Left lobe of liver (tissue), 2 donors: Measurements from ENCODE around the gene NKD2. TPM values are rescaled to one million over a fixed set of nuclear protein-coding genes. Genes with fewer than 3 reads are reported as not detected.
"Not testable (repeated sequence)": the region's sequence is repeated elsewhere in the genome, so short reads cannot be mapped to it uniquely, and the experiment has no call there.

Experiments used
- ATAC-seq: fragments of 200-7000 bp; cut with Tn5 transposase; one replicate; pipeline ENCODE4 v1.9.1; 2020; ENCODE audit warnings: mild to moderate bottlenecking, moderate library complexity
- DNase-seq: peaks from one replicate; pipeline ENCODE4 v3.0.0-alpha.2; 2020; ENCODE audit warnings: low spot score
- total RNA-seq: library from RNA; stranded (reverse); gene quantifications from one replicate; pipeline ENCODE4 v1.2.1, GENCODE V29; 2021
- donor health status: DM: no; HTN: no; CAD: no; lungs with moderate emphysema.
- donor health status: DM: no; HTN: yes; CAD: no.

The NKD2 gene
- total RNA-seq, 1 donor from 2014 or later: 1.6 TPM

DNA sequence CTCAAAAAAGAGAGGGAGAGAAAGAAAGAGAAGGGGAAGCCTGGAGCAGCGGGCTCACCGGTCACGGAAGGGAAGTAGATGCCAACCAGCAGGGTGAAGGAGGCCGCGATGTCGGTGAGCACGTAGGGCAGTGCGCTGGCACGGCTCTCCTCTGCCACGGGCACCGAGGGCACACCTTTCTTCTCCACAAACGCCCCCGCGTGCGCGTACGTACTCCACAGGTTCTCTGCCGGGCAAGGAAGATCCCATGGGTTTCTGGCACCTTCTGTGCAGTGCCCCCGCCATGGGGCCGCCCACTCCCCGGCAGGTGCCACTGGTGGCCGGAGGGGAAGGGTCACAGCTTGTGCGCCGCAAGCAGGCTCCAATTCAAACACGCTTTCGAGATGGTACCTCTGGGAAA, 72.9 kb downstream of the NKD2 start:
- ATAC-seq: peak; percentile 7
- no peak for DNase-seq

DNA sequence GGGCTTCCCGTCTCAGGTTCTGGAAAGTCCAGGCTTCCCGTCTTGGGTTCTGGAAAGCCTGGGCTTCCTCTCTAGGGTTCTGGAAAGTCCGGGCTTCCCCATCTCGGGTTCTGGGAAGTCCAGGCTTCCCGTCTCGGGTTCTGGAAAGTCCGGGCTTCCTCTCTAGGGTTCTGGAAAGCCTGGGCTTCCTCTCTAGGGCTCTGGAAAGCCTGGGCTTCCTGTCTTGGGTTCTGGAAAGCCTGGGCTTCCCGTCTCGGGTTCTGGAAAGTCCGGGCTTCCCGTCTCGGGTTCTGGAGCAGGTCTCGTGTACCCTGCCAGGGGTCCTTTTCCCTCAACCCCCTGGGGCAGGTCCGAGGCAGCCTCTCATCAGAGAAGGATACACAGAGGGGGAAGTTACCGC, 74.4 kb downstream of the NKD2 start:
- not testable (repeated sequence) for ATAC-seq, DNase-seq

DNA sequence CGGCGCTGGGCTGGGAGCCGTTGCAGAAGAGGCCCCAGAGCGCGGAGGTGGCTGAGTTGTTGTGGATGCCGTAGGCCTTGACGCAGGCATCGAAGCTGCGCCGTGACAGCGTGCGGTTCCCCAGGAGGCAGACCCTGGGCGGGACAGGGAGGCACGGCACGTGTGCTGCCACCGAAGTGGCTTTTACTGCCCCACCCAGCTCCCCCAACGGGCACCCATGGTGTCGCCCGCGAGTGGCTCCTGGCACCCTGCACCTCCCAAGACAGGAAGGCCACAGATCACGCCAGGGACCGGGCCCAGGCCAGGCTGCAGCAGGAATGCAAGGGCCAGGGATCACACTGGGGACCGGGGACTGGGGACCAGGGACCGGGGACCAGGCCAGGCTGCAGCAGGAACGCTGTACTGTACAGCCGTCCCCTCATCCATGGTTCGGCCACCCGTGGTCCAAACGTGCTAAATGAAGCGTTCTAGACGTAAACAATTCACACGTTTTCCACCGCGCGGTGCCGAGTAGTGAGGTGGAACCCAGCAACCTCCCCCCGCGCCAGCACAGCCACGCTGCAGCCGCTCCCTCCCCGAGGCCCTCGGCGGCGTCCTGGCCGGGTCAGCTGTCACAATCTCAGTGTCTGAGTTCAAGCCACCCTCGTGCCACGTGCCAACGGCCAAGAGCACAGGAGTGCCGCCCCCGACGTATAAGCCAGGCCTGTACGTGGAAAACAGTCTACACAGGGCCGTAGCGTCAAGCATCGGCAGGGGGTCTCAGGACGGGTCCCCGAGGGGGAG, 75.4 kb downstream of the NKD2 start:
- DNase-seq: no peak
- no peak for ATAC-seq

DNA sequence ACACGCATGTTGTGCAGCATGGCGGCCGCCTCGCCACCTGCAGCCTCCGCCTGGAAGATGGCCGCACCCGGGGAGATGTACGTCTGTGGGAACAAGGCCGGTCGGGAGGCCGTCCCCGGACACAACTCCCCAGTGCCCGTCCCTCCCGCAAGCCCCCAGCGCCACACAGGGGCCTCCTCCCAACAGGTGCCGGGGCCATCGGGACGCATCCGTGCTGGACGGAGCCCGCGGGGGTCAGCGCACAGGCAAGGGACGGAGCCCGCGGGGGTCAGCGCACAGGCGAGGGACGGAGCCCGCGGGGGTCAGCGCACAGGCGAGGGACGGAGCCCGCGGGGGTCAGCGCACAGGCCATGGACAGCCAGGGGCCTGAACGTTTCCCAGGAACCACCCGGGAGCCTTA, 76.8 kb downstream of the NKD2 start:
- DNase-seq (no peak), ATAC-seq (no peak)

DNA sequence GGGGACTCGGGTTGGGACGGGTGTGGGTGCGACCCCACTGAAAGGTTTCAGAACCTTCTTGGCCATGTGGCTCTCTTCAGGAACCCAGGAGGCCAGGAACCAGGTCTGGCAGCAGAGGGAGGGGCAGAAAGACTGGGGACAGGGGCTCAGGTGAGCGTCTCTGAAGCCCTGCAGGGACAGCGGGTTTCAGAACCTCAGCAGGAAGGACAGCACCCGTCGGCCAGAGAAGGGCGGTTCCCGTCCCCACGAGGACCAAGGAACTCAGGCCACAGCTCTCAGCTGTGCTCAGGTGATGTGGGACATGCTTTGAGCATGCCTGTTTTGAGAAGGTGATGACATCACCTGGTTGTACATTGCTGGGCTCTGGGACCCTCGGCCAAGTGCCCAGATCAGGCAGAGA, 77.5 kb downstream of the NKD2 start:
- ATAC-seq (no peak), DNase-seq (no peak)

DNA sequence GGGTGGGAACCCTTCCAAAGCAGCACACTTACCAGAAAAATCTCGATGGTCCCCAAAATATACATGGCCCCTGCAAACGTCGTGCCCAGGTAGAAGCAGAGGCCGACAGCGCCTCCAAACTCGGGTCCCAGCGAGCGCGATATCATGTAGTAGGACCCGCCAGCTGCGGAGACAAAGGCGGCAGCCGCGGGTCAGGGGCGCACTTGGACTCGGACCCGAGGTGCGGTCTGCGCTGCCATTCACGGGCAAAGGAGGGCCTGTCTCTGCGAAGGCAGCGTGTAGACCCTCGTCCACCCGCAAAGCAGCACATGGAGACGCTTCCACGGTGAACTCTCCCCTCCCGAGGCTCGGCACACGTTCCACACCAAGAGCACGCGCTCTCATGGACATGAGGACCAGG, 78.3 kb downstream of the NKD2 start:
- DNase-seq: no peak
- ATAC-seq: no peak

DNA sequence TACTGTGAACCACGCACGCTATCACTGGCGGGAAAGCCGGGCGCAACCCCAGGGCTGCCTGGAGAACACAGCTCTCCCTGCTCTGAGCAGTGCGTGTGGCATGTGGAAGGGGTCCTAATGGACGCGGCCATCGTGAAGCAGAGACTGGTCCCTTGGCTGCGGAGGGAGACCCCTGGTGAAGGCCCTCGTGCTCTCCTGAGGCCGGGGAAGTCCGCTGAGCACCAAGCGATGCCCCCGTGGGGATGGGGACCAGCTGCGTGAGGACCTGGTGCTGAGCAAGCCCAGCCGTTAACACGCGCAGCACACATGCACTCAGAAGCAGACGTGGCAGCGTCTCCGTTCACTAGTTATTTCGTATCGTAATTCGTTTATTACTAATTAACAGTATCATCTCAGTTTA, 78.8 kb downstream of the NKD2 start:
- no peak for DNase-seq

DNA sequence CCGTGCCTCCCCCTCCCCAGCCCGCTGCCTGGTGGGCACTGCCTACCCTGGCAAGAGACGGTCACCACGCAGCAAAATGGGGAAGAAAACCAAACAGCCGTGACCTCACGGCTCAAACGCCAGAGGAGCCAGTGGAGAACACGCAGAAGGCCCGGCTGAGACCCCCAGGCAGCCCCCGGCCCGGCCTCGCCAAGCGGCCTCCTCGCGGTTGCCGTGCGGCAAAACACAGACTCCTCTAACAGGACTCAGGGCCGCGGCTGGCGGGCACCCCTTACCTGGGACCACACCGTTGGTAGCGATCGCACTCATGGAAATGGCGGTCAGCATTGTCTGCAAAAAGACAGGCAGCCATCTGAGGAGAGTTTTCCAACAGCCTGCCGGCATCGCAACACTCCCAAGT, 79.4 kb downstream of the NKD2 start:
- ATAC-seq (no peak), DNase-seq (no peak)

More for the DNA sequence above, 78.8 kb downstream of the NKD2 start:
- ATAC-seq: no peak

Other genes starting within 250 kb of the NKD2 start
- 6.1 TPM for gene ZDHHC11B, start 224.1 kb upstream of the NKD2 start, total RNA-seq
- gene ZDHHC11, start 157.8 kb upstream of the NKD2 start, total RNA-seq: 19.1 TPM
- 19.0 TPM for gene BRD9, start 116.0 kb upstream of the NKD2 start, total RNA-seq
- gene TRIP13, start 115.9 kb upstream of the NKD2 start, total RNA-seq: 1.0 TPM
- 56.5 TPM for gene SLC12A7, start 103.3 kb downstream of the NKD2 start, total RNA-seq
- 0.73 TPM for gene SLC6A19, start 192.8 kb downstream of the NKD2 start, total RNA-seq
- not detected for gene SLC6A18, start 216.6 kb downstream of the NKD2 start, total RNA-seq